DMS 273 (cell line): Measurements from ENCODE around the gene TBX10.
"Not testable (repeated sequence)": the region's sequence is repeated elsewhere in the genome, so short reads cannot be mapped to it uniquely, and the experiment has no call there.

ENCODE experiments used
- DNase-seq: peaks from one replicate; lab custom pipeline; 2025; ENCODE audit not compliant: unreplicated experiment; lab: John Stamatoyannopoulos, UW

The TBX10 gene

GRCh38 chr11:67604815-67605214 lies 34.7 kb downstream of the TBX10 start:
- DNase-seq = no peak

DNA sequence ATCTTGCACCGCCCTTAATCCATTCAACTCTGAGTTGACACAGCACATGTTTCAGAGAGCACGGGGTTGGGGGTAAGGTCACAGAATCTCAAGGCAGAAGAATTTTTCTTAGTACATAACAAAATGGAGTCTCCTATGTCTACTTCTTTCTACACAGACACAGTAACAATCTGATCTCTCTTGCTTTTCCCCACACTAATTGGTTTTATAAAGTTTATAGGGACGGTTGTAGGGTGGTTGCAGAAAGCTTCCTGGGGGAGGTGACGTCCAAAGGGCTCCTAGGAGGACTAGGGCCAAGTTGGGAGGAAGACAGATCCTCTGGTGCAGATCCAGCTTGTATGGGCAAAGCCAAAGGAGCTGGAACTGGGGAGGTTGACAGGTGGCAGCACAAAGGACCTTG lies 35.4 kb downstream of the TBX10 start:
- DNase-seq = not testable (repeated sequence)

DNA sequence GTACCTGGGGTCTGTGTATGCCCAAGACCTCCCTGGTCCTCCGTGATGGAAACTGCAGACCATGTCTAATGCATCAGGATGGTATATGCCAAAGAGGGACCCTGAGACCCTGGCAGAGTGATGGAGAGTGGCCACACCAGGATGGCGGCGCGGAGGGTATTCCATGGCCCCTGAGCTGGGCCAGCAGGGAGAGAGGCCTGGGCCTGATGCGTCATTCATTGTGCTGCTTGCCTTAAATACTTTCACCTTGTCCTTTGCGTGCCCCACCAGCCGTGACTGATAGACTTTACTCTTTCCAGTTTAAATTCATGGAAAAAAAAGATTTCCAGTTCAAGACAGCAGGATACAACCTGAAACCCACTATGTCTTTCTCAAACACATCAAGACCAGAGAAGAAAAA lies 38.5 kb downstream of the TBX10 start:
- no peak for DNase-seq

GRCh38 chr11:67600324-67601029 lies 39.1 kb downstream of the TBX10 start:
- DNase-seq = no peak

GRCh38 chr11:67599149-67599548 lies 40.4 kb downstream of the TBX10 start:
- no peak for DNase-seq

- not testable (repeated sequence) for DNase-seq
These were observed 41.6 kb downstream of the TBX10 start for GRCh38 chr11:67597963-67598362.

- not testable (repeated sequence) for DNase-seq
These were observed 42.1 kb downstream of the TBX10 start for GRCh38 chr11:67597458-67597857.

DNA sequence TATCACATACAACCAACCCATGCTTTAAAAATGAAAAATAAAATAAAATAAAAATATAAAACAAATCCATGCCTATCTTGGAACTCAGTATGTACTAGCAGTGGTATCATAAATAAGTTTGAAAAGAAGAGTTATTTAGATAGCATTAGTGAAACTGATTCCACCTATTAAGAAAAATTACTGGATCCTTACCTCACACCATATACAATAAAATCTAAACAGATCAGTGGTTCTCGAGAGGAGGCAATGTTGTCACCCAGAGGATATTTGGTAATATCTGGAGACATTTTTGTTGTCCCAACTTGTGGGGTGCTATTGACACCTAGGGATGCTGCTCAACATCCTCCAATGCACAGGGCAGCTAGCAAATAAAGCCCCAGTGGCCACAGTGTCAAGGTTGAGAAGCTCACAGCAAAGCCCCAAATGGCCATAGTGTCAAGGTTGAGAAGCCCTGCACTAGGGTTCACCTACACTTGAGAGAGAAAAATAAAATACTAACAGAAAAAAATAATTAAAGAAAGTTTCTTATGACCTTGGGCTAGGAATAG lies 42.7 kb downstream of the TBX10 start:
- no peak for DNase-seq

GRCh38 chr11:67594480-67594879 lies 45.1 kb downstream of the TBX10 start:
- DNase-seq = no peak

DNA sequence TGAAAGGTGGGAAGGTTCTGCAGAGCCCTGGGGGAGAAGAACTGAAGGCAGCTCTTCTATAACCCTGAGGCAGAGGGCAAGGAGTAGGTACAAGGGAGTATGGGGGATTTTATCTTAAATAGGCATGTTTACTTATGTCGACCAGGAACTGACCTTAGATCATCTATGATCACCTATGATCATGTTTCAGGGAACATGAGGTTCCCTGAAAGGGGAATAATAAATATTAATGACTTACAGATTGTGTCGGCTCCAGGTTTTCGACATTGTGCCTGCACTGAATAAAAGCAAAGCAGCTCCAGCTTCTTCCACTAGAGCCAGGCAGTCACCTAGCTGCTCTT lies 46.0 kb downstream of the TBX10 start:
- no peak for DNase-seq

GRCh38 chr11:67592880-67593564 lies 46.5 kb downstream of the TBX10 start:
- peak; percentile 26 for DNase-seq

- DNase-seq = not testable (repeated sequence)
These were observed 50.6 kb downstream of the TBX10 start for GRCh38 chr11:67588899-67589415.

- DNase-seq = no peak
These were observed 51.4 kb downstream of the TBX10 start for GRCh38 chr11:67588136-67588503.

- DNase-seq = no peak
These were observed 52.9 kb downstream of the TBX10 start for GRCh38 chr11:67586568-67587250.

- DNase-seq = no peak
These were observed 53.7 kb downstream of the TBX10 start for GRCh38 chr11:67585911-67586310.

GRCh38 chr11:67584881-67585873 lies 54.4 kb downstream of the TBX10 start:
- no peak for DNase-seq

- DNase-seq = peak; percentile 57
These were observed 55.2 kb downstream of the TBX10 start for GRCh38 chr11:67584205-67584880.

GRCh38 chr11:67583247-67584204 lies 56.0 kb downstream of the TBX10 start, which contains the start of gene GSTP1:
Gene GSTP1 (plus strand): TSS chr11:67583812. CDS start chr11:67583844, 32 bp downstream.
- DNase-seq = peak; percentile 94

GRCh38 chr11:67582011-67582410 lies 57.6 kb downstream of the TBX10 start:
- no peak for DNase-seq
